ENCODE data around the gene CCER1.

Gene CCER1

DNA sequence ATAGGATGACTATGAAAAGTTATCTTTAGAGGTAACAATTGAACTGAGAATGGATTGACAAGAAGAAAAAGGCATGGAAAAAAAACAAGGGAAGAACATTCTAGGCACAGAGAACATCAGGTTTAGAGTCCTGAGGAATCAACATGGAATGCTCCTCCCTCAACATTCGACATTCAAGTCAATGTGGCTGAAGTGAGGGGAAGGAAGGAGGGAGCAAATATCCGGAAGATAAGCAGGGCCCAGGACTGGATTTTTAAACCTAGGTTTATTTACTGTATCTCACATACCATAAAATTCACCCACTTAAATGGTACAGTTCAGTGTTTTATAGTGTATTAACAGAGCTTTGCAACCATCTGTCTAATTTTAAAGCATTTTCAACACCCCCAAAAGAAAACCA is 9.6 kb upstream of the CCER1 start:
- no peak for DNase-seq

DNA sequence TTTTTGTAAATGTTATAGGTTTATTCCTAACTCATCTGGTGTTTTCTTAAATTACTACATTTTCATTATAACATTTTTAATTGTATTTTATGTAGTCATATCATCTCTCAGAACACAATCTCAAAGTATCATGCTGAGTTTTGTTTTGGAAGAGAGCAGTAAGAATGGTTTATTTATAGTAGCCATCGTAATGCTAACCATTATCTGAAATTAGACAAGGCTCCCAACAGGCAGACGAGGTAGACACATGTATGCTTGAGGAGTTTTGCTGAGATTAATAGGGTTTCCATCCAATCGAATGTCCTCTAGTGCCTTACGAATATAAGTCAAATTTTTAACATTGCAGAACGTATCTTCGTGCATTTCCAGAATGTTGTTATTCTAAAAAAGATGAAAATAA is 9.0 kb upstream of the CCER1 start:
- no peak for DNase-seq

DNA sequence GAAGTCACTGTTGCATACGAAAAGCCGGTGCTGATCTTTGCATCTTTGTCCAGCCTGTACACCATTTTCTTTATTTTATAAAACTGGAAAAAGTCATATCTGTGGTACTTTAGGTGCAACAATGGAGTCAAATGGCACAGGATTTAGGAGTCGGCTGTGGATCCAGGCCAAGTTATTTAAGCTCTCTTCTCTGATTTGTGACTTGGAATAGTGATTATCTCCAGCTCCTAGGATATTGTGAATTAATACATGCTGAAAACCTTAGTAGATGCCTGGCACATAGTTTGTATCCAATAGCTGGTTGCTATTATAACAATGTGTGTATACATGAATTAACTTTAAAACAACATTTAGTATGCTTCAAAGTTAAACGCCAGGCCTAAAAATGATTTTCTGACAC is 6.2 kb upstream of the CCER1 start:
- no peak for DNase-seq

DNA sequence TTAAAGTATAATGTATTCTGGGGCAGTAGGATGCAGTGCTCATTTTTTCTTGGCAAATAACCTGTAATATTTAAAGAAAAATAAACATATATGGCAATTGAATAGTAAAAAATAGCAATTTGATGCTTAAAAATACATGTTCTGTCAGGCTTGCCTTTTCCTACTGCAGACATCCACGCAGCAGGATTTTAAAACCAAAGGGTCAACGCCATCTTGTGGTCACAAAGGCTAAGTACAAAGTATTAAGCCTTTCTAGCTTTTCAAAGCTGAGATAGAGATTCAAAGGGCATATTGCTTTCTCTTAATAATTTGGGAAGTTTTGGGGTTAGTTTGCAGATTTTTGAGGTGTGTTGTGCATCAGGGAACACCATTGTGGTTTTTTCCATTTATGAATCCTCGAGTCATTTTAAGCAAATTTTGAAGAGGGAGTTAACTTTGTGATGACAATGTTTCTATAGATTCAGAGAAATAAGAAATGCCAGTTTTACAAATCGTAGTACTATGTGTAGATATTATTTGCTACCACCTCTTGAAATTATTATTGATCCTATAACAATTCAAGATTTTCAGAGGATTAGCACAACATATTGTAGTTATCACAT is 4.7 kb upstream of the CCER1 start:
- peak; percentile 54 for DNase-seq

DNA sequence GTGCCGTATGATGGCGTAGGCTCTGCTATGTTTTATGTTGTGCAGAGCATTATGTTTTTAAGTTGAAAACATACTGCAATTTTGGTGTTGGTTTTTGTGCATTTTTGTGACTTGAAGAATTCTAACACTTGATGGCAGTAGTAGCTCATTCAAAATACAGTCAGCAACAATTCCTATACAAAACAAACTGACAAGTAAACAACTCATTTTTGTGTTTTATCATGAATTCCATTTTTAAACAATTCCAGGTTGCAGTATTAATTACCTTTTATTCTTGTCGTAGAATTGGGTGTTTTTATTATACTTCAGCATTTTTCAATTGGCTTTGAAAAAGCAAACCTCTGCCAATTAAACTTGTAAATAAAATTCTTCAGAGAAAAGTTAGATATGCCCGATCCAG is 4.1 kb upstream of the CCER1 start:
- DNase-seq, result no peak

DNA sequence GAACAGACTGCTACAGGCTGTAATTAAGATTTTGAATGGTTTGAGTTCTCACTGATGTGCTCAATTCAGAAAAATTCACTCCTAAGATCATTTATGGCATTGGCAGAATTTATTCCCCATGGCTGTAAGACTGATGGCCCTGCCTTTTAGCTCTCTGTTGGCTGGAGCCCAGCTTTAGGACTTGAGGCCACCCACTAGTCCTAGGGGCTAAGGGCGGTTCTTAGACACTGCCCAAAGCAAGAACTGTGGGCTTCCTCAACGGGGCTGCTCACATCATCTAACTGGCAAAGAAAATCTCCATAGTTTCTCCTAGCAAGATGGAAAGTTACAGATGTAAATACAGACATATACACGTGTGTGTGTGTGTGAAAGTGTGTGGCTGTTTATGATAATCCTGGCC is 3.4 kb upstream of the CCER1 start:
- DNase-seq, result no peak

DNA sequence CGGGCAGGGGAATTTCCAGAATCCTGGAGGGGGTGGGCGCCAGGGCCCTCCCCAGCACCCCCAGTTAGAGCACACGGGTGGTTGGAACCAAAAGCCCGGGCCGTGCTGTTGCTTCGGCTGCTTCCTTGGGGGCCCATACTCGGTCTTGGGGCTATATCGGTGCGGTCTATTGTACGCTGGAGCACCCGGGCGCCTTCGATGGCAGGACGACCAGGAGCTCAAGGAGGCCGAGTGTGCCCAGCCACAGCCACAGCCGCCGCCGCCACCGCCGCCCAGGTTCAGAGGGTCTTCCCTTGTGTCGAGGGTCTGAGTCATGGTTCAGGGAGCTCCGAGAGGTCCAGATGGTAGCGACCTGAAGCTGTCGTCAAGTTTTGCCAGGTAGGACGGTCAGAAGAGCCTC is 548 bp downstream of the CCER1 start:
- DNase-seq, result no peak

DNA sequence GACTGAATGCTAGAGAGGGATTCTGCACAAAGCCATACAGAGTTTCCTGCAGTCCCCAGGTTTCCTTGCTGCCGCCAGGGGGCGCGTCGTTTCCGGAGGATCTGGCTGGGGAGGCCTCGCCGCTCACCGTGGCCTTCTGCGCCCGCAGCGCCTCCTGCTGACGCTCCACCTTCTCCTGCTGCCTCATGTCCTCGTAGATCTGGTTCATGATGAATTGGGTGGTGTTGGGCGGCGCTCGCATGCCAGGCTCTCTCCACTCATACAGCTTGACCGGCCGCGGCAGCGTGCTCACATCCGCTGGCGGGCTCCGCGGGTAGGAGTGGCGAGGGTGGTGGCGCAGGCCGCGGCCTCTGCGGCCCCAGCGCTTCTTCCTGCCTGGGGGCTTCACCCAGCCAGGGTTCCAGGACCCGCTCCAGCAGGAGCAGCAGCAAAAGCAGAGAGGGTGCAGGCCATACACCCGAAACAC is 987 bp downstream of the CCER1 start:
- DNase-seq, result no peak

DNA sequence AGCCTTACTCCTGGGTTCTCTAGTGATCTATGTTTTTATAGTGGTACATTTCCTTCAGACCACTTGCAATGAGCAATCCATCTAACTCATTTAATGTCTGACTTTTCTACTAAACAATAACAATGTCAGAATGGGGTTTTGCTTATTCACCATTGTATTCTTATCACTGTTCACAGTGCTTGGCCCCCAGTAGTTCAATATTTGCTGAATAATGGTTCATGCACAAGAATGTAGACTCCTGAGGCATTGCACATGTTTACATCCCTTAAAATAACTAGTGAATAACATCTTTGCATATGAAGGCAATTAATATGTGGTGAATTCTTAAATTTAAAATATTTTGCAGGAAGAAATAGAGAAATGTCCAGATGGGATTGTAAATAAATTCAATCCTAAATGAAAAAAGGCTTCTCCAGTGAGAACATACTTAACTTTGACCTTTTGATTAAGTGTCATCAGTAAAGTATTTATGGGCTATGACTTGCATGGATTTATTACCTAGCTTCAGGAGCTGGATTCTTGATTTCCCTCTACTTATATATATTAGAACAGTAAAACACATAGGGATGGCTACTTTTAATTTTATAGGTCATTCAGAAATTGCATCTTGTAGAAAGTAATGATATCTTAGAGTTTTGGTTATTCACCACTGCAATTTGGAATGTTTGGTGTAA is 3.4 kb downstream of the CCER1 start:
- no peak for DNase-seq

DNA sequence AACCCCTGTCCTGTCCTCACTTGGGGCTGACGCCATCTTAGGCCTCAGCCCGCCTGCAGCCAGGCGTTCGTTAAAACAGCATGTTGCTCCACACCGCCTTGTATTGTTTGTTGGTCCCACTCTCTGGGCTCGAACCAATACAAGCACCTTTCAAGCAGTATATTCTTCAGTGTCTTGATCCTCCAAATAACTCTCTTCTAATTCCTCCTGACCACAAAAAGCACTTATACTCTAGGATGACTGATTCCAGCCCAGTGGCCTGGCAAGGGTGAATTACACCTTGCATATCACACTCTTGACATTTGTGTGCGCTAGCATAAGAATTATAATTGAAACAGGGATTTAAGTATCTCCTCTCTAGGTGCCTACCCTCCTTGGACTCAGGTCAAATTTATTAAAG is 7.1 kb downstream of the CCER1 start:
- no peak for DNase-seq

DNA sequence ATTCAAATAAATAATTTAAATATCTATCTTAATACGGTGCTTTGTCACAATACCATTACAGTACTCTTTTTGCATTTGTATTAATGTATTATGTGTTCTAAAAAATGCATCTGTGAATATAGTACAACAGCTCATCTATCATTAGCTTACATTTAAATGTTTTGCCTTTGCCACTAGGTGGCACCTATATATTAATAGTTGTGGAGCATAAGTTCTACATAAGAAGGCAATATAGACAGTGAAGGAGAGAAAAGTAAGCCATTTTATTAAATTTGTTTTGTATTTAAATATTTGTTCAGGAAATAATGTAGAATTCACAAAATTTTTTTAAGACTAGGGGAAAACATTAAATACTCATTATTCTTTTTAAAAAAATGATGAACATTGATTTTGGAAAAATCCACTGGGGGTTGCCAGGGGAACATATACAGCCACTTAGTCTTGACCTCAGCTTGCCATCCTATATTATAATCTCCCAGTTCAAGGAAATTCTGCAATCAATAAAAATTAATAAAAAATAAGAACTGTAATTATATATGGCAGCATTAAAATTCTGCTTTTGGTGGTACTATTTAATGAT is 9.8 kb downstream of the CCER1 start:
- DNase-seq, result peak; percentile 54

DNA sequence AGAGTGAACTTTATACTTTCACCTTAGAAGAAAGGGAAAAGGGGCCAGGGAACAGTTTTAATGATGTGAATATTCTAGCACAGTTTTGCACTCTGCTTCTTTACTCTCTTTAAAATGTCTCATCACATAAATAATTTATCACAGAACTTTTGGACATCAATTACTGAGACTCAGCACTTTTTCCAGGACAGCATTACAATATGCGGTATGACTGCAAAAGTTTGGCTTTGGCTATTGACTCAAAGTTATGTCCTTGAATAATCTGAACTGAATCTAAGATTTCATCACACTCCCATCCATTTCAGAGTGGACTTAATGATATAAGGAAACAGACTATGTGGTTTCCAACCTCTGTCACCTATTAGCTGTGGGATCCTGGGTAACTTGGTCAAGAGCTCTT is 11.7 kb downstream of the CCER1 start:
- DNase-seq, result no peak

DNA sequence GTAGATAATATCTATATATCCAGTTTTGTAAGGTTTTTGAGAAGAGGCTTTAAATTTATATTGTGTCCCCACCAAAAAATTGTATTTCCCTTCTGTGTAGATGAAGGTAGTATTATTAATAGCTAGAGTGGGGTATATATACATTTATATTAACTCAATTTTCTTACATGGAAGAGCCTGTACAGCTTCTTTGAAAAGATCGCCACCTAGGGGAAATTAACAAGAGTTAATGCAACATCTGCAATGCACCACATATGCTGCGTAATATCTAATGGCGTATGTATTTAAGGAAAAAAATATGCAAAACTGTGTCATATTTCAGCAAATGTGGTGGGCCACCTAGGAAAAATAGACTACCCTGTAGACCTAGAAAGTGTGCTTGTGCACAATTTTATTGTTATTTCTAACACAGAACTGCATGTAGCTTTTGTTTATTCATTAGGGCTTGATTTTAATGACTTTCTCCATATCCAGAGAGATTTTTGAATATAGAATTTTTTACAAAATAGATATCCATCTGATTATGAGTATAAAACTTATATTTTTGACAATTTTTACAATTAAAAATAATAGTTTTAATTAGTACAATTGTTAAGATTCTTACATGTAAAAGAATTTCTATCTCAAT is 14.0 kb downstream of the CCER1 start:
- DNase-seq, result peak; percentile 55

DNA sequence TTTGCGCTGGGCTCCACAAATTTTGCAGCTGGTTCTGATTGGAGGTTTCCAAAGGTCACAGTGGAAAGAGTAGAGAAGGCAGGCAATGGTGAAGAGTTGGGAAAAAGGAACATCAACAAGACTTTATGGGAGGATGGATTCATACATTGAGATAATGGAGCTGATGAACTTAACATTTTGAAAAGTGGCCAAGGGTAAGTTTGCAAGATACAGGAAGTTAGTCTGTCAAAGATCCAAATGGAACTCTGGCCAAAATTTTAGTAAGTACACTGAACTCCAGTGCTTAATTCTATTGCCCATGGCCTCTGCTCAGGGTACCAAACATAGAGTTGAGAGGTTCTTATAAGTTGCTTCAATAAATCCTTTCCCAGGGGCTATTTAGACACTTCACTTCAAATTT is 15.6 kb downstream of the CCER1 start:
- DNase-seq, result no peak

DNA sequence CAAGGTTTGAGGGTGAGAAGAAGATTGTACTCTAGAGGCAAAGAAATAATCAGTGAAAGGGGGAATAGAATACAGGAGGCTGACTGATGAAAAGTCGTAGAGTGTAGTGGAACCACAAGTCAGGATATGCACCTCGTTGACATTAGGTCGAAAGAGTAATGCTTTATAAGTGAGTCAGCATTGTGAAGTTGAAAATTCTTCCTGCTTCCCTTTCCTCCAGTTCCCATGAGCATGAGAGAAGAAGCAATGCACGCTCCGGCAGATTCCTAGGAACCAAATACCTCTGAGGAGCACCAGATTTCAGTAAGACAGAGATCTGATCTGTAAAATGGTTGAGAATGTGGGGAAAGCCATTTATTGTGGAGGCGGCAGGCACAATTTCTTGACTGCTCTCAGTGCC is 16.5 kb downstream of the CCER1 start:
- DNase-seq, result no peak

DNA sequence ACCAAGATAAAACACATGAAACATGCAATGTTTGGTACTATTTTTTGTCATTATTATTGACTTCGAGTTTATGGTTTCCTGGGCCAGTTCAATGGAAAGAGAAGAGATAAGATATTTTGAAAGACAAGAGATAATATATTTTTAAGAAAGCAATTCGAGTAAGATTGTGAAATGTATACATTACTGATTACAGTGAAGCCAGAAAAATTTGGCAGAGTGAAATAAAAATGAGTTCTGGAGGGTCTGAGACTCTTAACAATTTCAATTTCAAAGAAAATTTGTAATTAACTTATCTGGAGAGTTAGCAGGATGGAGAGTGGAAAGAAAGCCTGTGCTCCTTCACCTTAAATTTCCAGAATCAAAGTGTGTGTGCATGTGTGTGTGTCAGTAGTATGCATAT is 17.3 kb downstream of the CCER1 start:
- DNase-seq, result no peak

DNA sequence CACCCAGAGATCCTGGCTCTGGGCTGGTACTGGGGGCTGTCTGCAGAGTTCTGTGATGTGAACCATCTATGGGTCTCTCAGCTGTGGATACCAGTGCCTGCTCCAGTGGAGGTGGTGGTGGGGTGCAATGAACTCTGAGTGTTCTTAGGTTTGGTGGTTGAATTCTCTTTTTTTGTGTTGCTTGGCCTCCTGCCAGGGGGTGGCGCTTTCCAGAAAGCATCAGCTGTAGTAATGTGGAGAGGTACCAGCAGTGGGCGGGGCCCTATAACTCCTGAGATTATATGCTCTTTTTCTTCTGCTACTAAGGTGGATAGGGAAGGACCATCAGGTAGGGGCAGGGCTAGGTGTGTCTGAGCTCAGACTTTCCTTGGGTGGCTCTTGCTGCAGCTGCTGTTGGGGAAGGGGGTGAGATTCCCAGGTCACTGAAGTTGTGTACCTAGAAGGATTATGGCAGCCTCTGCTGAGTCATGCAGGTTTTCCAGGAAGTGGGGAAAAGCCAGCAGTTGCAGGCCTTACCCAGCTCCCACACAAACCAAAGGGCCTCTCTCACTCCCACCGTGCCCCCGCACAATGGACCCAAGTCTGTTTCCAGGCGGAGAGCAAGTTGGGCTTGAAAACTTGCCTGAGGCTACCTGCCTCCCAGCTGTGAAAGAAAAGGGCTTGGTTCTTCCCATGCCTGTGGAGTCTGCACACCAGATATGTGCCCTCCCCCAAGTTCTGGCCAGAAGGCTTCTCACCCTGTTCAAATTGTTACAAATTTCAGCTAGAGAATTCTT is 18.6 kb downstream of the CCER1 start:
- DNase-seq, result no peak

DNA sequence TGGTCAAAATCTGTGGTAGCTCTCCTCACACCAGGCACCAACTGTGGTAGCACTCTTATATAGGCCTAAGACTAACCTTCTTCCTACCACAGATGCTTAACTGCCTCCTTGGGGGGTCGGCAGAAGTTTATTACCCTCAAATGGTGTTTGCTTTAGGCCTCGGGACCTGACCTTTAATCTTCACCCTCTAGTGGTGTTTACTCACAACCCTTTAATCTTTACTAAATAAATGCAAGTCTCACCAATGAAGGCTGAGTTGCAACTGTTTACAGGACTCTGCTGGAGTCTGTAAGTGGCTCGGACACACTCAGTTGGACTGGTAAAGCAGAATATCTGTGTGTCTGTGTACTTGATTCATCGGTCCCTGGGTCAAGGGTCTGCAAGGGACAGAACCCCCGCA is 29.4 kb downstream of the CCER1 start:
- DNase-seq, result no peak

DNA sequence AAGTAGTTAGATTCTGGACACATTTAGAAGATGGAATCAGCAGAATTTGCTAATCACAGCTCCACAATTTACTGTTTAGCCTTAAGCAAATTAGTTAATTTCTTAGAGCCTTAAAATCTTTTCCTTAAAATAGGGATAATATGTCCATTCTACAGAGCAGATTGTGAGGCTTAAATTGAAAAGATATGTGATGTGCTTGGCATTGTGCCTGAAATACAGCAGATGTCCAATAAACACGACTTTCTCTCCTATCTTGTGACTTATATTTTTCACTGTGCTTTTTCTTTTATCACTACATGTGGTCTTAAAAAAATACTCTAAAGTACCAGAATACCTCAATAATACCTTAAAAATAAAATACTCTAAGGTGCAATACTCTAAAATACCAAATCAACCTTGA is 30.6 kb downstream of the CCER1 start:
- DNase-seq, result no peak

DNA sequence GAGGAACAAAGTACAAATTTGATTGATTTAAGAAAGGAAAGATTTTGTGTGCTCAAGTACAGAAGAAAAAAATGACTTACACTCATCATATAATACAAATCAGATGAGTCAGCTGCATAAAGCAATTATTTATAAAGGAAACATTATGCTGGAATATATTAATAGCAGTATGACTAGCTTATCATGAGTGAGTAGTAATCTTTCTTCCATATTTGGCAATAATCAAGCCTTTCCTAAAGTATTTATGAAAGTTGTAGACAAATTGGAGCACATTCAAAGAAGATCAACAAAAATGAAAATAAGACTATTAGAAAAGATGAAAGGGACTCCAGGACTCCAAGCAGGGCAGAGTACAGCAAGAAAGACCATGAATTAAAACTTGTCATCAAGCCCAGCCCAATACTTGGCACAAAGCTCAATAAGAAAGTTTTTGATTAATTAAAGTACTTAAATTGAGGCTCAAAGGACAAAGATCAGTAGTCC is 32.8 kb downstream of the CCER1 start:
- no peak for DNase-seq

DNA sequence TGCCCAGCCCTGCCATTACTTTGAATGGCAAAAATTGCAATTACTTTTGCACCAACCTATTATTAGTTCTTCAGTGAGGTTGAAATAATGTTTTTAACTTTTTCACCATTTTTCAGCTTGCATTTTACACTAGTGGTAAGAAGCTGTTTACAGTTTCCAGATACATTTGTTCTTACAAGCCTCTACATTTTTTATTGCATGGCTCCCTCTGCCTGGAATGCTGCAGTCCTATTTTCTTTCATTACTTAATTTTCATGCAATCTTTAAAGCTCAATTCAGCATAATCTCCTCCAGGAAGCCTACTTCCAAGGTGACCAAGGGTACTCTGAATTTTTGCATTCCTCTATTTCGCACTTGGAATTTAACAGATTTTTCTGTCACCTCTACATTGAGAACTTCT is 33.4 kb downstream of the CCER1 start:
- no peak for DNase-seq

DNA sequence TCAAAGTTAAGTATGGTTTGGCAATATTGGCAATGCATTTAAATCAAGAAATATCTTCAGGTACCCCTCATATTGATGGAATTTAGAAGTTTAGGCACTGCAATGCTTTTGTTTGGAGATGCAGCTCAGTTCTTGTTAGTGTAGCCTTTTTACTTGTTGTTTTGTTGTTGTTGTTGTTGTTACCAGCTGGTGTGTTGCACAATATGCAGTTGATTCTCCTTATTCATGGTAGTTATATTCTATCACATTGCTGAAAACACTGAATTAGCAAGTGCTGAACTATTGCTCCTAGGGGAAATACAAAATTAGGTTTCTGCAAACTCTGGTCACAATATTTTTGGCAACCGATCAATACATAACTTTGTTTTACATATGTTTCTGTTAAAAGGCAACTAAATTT is 34.8 kb downstream of the CCER1 start:
- no peak for DNase-seq

DNA sequence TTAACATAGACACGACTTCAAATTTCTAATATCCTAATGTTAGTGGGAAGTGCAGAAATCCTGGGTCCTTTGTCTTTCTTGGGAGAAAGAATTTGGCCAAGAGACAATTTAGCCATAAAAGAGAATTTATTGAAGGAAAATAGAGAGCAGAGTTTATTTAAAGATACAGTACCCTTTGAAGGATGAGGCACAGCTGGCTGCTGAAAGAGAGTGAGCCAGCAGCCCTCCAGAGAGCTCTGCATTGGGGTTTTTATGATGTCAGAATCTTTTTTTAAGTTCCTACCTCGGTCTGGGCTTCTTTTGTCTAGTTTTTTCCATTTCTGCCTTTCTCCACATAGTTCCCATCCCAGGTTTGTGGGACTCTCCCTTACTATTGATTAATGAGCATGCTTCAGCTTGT is 37.5 kb downstream of the CCER1 start:
- no peak for DNase-seq

All from inflammatory macrophage treated with lipopolysaccharide for 4 hours (primary cell).